ENCODE data around the gene AGBL5.

AGBL5 gene

GRCh38 chr2:27025281-27025800 is 26.1 kb upstream of the AGBL5 start:
- no peak for DNase-seq

- no peak for DNase-seq
These were observed 25.3 kb upstream of the AGBL5 start for GRCh38 chr2:27025861-27026851.

GRCh38 chr2:27027211-27027651 is 24.2 kb upstream of the AGBL5 start:
- DNase-seq: no peak

- DNase-seq: peak; percentile 23
These were observed 22.4 kb upstream of the AGBL5 start for GRCh38 chr2:27029051-27029450.

- DNase-seq: peak; percentile 87
These were observed 18.8 kb upstream of the AGBL5 start, which contains the start of gene TMEM214 for GRCh38 chr2:27032495-27033252. Gene TMEM214 (plus strand): TSS chr2:27032965. CDS start chr2:27033016, 51 bp downstream.

- DNase-seq: no peak
These were observed 18.1 kb upstream of the AGBL5 start for GRCh38 chr2:27033253-27033852.

GRCh38 chr2:27038012-27038411 is 13.5 kb upstream of the AGBL5 start:
- DNase-seq: no peak

- no peak for DNase-seq
These were observed 12.7 kb upstream of the AGBL5 start for GRCh38 chr2:27038631-27039339.

GRCh38 chr2:27039426-27039825 is 12.0 kb upstream of the AGBL5 start:
- DNase-seq: no peak

GRCh38 chr2:27039871-27040270 is 11.6 kb upstream of the AGBL5 start:
- DNase-seq: no peak

- DNase-seq: no peak
These were observed 11.2 kb upstream of the AGBL5 start for GRCh38 chr2:27040282-27040681.

GRCh38 chr2:27041752-27042151 is 9.7 kb upstream of the AGBL5 start:
- no peak for DNase-seq

GRCh38 chr2:27042159-27042661 is 9.3 kb upstream of the AGBL5 start:
- no peak for DNase-seq

- DNase-seq: peak; percentile 18
These were observed 8.4 kb upstream of the AGBL5 start for GRCh38 chr2:27042985-27043634.

- no peak for DNase-seq
These were observed 1.8 kb upstream of the AGBL5 start for GRCh38 chr2:27049422-27050280.

GRCh38 chr2:27050281-27050995 is 1.0 kb upstream of the AGBL5 start:
- peak; percentile 94 for DNase-seq

GRCh38 chr2:27051902-27052645 is 606 bp downstream of the AGBL5 start:
- no peak for DNase-seq

- DNase-seq: no peak
These were observed 1.9 kb downstream of the AGBL5 start for GRCh38 chr2:27053321-27053720.

GRCh38 chr2:27053776-27054175 is 2.3 kb downstream of the AGBL5 start:
- DNase-seq: no peak

Data from EL (cell line).